PC-9 (cell line): Measurements from ENCODE around the gene CLSTN1.

Experiments
- EZH2 ChIP-seq: fragments of 200-600 bp; sonication (generic); IDR thresholded peaks from 2 replicates; pipeline ENCODE4 v1.8.0; 2017; ENCODE audit warnings: antibody characterized with exemption, low read depth
- TF ChIP-seq, protein P1 (sequence below): fragments of 200-600 bp; sonication (generic); conservative IDR thresholded peaks from 2 replicates; pipeline ENCODE4 v1.6.1; 2017; ENCODE audit warnings: mixed run types, antibody characterized with exemption, mild to moderate bottlenecking, moderate library complexity

DNA sequence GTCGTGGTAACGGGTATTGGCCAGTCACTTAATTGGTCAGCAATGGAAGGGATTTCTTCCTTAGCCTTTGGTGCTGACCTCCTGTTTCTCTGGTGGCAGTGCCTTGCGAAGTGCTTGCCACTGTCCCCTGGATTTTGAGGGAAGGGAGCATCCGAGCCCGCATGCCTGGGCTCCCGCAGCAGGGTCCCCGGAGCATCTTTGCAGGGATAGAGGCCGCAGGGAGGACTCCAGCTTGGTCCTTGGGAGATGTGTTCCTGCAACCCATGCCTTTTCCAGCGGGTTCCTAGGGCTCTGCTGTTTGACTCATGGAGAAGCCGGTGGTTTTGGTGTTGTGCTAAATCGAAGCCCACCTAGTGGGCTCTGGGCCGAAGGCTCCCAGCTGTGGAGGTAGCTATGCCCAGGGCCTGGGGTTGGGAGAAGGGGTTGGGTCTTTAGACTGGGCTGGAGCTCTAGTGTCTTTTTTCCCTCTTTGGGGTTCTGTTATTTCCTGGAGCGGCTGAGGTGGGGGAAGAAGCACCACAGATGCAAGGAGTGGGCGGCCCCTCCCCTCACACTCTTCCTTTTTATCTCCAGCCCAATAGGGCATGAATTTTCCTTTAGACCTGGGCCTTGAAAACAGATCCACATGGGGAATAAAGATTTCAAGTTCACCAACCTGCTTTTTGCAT lies 133.2 kb downstream of the CLSTN1 start:
- TF ChIP-seq, protein P1, sequence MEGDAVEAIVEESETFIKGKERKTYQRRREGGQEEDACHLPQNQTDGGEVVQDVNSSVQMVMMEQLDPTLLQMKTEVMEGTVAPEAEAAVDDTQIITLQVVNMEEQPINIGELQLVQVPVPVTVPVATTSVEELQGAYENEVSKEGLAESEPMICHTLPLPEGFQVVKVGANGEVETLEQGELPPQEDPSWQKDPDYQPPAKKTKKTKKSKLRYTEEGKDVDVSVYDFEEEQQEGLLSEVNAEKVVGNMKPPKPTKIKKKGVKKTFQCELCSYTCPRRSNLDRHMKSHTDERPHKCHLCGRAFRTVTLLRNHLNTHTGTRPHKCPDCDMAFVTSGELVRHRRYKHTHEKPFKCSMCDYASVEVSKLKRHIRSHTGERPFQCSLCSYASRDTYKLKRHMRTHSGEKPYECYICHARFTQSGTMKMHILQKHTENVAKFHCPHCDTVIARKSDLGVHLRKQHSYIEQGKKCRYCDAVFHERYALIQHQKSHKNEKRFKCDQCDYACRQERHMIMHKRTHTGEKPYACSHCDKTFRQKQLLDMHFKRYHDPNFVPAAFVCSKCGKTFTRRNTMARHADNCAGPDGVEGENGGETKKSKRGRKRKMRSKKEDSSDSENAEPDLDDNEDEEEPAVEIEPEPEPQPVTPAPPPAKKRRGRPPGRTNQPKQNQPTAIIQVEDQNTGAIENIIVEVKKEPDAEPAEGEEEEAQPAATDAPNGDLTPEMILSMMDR: no peak
- TF ChIP-seq EZH2: no peak
